HK-2 (cell line): ENCODE data around the gene RRN3.
"Not testable (repeated sequence)": the region's sequence is repeated elsewhere in the genome, so short reads cannot be mapped to it uniquely, and the experiment has no call there.

Source experiments
- DNase-seq: peaks from one replicate; pipeline ENCODE4 v3.0.0-alpha.2; 2018; ENCODE audit not compliant: unreplicated experiment

RRN3 gene

GRCh38 chr16:15093955-15094827 lies at the start of gene RRN3:
Gene RRN3 (minus strand): TSS chr16:15094272. CDS start chr16:15094233, 39 bp downstream.
- DNase-seq, result peak; percentile 85

- DNase-seq, result not testable (repeated sequence)
Observed at GRCh38 chr16:15143601-15144091, 49.6 kb upstream of the RRN3 start.

- DNase-seq, result not testable (repeated sequence)
Observed at GRCh38 chr16:15142891-15143600, 49.0 kb upstream of the RRN3 start.

- not testable (repeated sequence) for DNase-seq
Observed at GRCh38 chr16:15142107-15142890, 48.2 kb upstream of the RRN3 start.

GRCh38 chr16:15141586-15141985 lies 47.5 kb upstream of the RRN3 start:
- no peak for DNase-seq

GRCh38 chr16:15140444-15141365 lies 46.6 kb upstream of the RRN3 start:
- not testable (repeated sequence) for DNase-seq

GRCh38 chr16:15137514-15137913 lies 43.4 kb upstream of the RRN3 start:
- DNase-seq, result not testable (repeated sequence)

- not testable (repeated sequence) for DNase-seq
Observed at GRCh38 chr16:15135483-15136360, 41.6 kb upstream of the RRN3 start.

GRCh38 chr16:15134752-15135482 lies 40.8 kb upstream of the RRN3 start:
- DNase-seq, result not testable (repeated sequence)

- DNase-seq, result not testable (repeated sequence)
Observed at GRCh38 chr16:15133554-15133953, 39.5 kb upstream of the RRN3 start.

GRCh38 chr16:15132719-15133428 lies 38.8 kb upstream of the RRN3 start:
- not testable (repeated sequence) for DNase-seq

GRCh38 chr16:15130943-15131700 lies 37.0 kb upstream of the RRN3 start:
- not testable (repeated sequence) for DNase-seq

GRCh38 chr16:15130256-15130932 lies 36.3 kb upstream of the RRN3 start:
- DNase-seq, result not testable (repeated sequence)

- not testable (repeated sequence) for DNase-seq
Observed at GRCh38 chr16:15127641-15128425, 33.8 kb upstream of the RRN3 start.

GRCh38 chr16:15100372-15100987 lies 6.4 kb upstream of the RRN3 start:
- not testable (repeated sequence) for DNase-seq
